Mesenchymal stem cell (in vitro differentiated cells and primary cell): ENCODE measurements around the gene DUS4L.
A peak's percentile ranks its signal among the peaks of the same experiment; 100 is the strongest.

ENCODE experiments used
- DNase-seq: peaks from one replicate; pipeline ENCODE4 v3.0.0-alpha.2; 2013
- H2AFZ ChIP-seq: one replicate; pipeline ENCODE4 v1.6.1; 2013; ENCODE audit warnings: low read depth, mild to moderate bottlenecking, control low read depth, inconsistent platforms, low read length, moderate library complexity
- H2AK5ac ChIP-seq: 2 replicates; pipeline ENCODE4 v1.6.1; 2013; ENCODE audit warnings: low read length, moderate library complexity, mild to moderate bottlenecking, inconsistent platforms; ENCODE audit not compliant: severe bottlenecking
- H2BK120ac ChIP-seq: one replicate; pipeline ENCODE4 v1.6.1; 2013; ENCODE audit warnings: low read depth, mild to moderate bottlenecking, inconsistent platforms, low read length, moderate library complexity
- H2BK12ac ChIP-seq, 2 experiments: one replicate each; pipeline ENCODE4 v1.6.1; 2013; ENCODE audit warnings: inconsistent platforms in 2 of 2, low read length in 2 of 2, mild to moderate bottlenecking in 2 of 2, moderate library complexity in 2 of 2, control low read depth in 1 of 2
- H2BK15ac ChIP-seq: one replicate; pipeline ENCODE4 v1.6.1; 2013; ENCODE audit warnings: mild to moderate bottlenecking, low read depth, inconsistent platforms; ENCODE audit not compliant: poor library complexity, severe bottlenecking
- H2BK5ac ChIP-seq: 2 replicates; pipeline ENCODE4 v1.6.1; 2013; ENCODE audit warnings: low read depth, mild to moderate bottlenecking, low read length, control low read depth, inconsistent platforms; ENCODE audit not compliant: poor library complexity, severe bottlenecking
- H3K14ac ChIP-seq, 2 experiments: one replicate each; pipeline ENCODE4 v1.6.1; 2013; ENCODE audit warnings: inconsistent platforms in 2 of 2, low read length in 2 of 2, control low read depth in 1 of 2, mild to moderate bottlenecking in 1 of 2, moderate library complexity in 1 of 2
- H3K18ac ChIP-seq, 2 experiments: one replicate each; pipeline ENCODE4 v1.6.1; 2013; ENCODE audit warnings: inconsistent platforms in 2 of 2, low read length in 2 of 2, control low read depth in 1 of 2, low read depth in 1 of 2, mild to moderate bottlenecking in 1 of 2
- H3K23ac ChIP-seq, 2 experiments: one replicate each; pipeline ENCODE4 v1.6.1; 2013; ENCODE audit warnings: inconsistent platforms in 2 of 2, low read length in 2 of 2, mild to moderate bottlenecking in 2 of 2, moderate library complexity in 2 of 2, control low read depth in 1 of 2
- H3K27ac ChIP-seq: 2 replicates; pipeline ENCODE4 v1.5.1; 2013; ENCODE audit warnings: mild to moderate bottlenecking, moderate library complexity, low read length, control low read depth, inconsistent platforms; ENCODE audit not compliant: poor library complexity, severe bottlenecking
- H3K27me3 ChIP-seq, 2 experiments: 2 replicates each; pipeline versions ENCODE4 v1.6.1 to v1.7.0; 2013; ENCODE audit warnings: low read length in 2 of 2, mild to moderate bottlenecking in 2 of 2, moderate library complexity in 2 of 2, control low read depth in 1 of 2, inconsistent platforms in 1 of 2; ENCODE audit not compliant: control insufficient read depth in 1 of 2, insufficient read depth in 1 of 2
- H3K36me3 ChIP-seq, 2 experiments: 2 replicates each; pipeline versions ENCODE4 v1.6.1 to v1.7.0; 2013; ENCODE audit warnings: low read length in 2 of 2, control low read depth in 1 of 2, inconsistent platforms in 1 of 2, low read depth in 1 of 2, mild to moderate bottlenecking in 1 of 2; ENCODE audit not compliant: insufficient read depth in 2 of 2, control insufficient read depth in 1 of 2
- H3K4ac ChIP-seq, 2 experiments: one replicate each; pipeline ENCODE4 v1.6.1; 2013; ENCODE audit warnings: inconsistent platforms in 2 of 2, low read length in 2 of 2, mild to moderate bottlenecking in 2 of 2, moderate library complexity in 2 of 2, control low read depth in 1 of 2, low read depth in 1 of 2
- H3K4me1 ChIP-seq: 2 replicates; pipeline ENCODE4 v1.6.1; 2013; ENCODE audit warnings: low read depth, low read length, control low read depth; ENCODE audit not compliant: control insufficient read depth, insufficient read depth
- H3K4me2 ChIP-seq: 2 replicates; pipeline ENCODE4 v1.6.1; 2013; ENCODE audit warnings: low read length, mild to moderate bottlenecking, inconsistent platforms; ENCODE audit not compliant: poor library complexity, severe bottlenecking
- H3K4me3 ChIP-seq, 2 experiments: 2 replicates each; pipeline versions ENCODE4 v1.5.1 to v1.7.0; 2013; ENCODE audit warnings: low read length in 2 of 2, mild to moderate bottlenecking in 2 of 2, control low read depth in 1 of 2, low read depth in 1 of 2; ENCODE audit not compliant: insufficient read depth in 1 of 2
- H3K79me1 ChIP-seq: replicated peaks from 2 replicates; pipeline ENCODE4 v1.6.1; 2013; ENCODE audit warnings: mild to moderate bottlenecking, control low read depth, low read length, inconsistent platforms; ENCODE audit not compliant: poor library complexity, severe bottlenecking
- H3K9ac ChIP-seq: 2 replicates; pipeline ENCODE4 v1.7.0; 2013; ENCODE audit warnings: mild to moderate bottlenecking, low read length, moderate library complexity
- H3K9me3 ChIP-seq: 2 replicates; pipeline ENCODE4 v1.7.0; 2013; ENCODE audit warnings: mild to moderate bottlenecking, low read length; ENCODE audit not compliant: control insufficient read depth
- H4K8ac ChIP-seq: one replicate; pipeline ENCODE4 v1.6.1; 2013; ENCODE audit warnings: inconsistent platforms, mild to moderate bottlenecking, low read length, moderate library complexity
- H4K91ac ChIP-seq: one replicate; pipeline ENCODE4 v1.6.1; 2013; ENCODE audit warnings: mild to moderate bottlenecking, low read length, inconsistent platforms
- WGBS: methylation state at CpG from one replicate; pipeline ENCODE4 v1.1.7; 2013; ENCODE audit warnings: mixed read lengths; 5-methylcytosine and 5-hydroxymethylcytosine counted together

The DUS4L gene

GRCh38 chr7:107580716-107581383, 17.1 kb downstream of the DUS4L start:
- Histone ChIP-seq H3K9me3 (no peaks in the 10 kb centered on the region), H4K8ac (no peak overlapping the region), H3K9ac (peak overlapping the region; percentile 96), H3K4ac (peak overlapping the region in 1 of 2 experiments; percentile 62), H3K36me3 (peaks cover 3 to 32% of the 10 kb centered on the region in 2 experiments), H2AFZ (peak overlapping the region; percentile 68), H3K4me1 (no peaks in the 10 kb centered on the region), H3K14ac (no peak overlapping the region), H3K27ac (peak overlapping the region; percentile 23), H3K18ac (peak overlapping the region; percentile 88 to 92), H3K4me2 (peak overlapping the region; percentile 73), H3K79me1 (peaks cover 15% of the 10 kb centered on the region), H3K27me3 (no peaks in the 10 kb centered on the region), H2BK120ac (no peak overlapping the region), H2AK5ac (no peak overlapping the region), H3K4me3 (peak overlapping the region; percentile 86 to 96), H2BK5ac (no peak overlapping the region), H3K23ac (no peak overlapping the region), H2BK12ac (no peak overlapping the region), H2BK15ac (no peak overlapping the region), H4K91ac (no peak overlapping the region)
- 50% methylated on average over 2 of the region's 10 CpGs for WGBS
- DNase-seq: no peak

- H3K9ac ChIP-seq: peak overlapping the region; percentile 96
- H2AFZ ChIP-seq: no peak overlapping the region
- H3K4me2 ChIP-seq: no peak overlapping the region
- H2BK5ac ChIP-seq: no peak overlapping the region
- H3K36me3 ChIP-seq: peaks cover 3 to 30% of the 10 kb centered on the region in 2 experiments
- H3K9me3 ChIP-seq: no peaks in the 10 kb centered on the region
- H3K27me3 ChIP-seq: no peaks in the 10 kb centered on the region
- H3K4ac ChIP-seq: no peak overlapping the region
- peak; percentile 7 for DNase-seq
- H3K4me1 ChIP-seq: no peaks in the 10 kb centered on the region
- H4K91ac ChIP-seq: no peak overlapping the region
- H3K23ac ChIP-seq: no peak overlapping the region
- 89% methylated on average over 4 of the region's 5 CpGs for WGBS
- peaks cover 19% of the 10 kb centered on the region for H3K79me1 ChIP-seq
- H2BK12ac ChIP-seq: no peak overlapping the region
- H3K4me3 ChIP-seq: peak overlapping the region in 1 of 2 experiments; percentile 96
- H2AK5ac ChIP-seq: no peak overlapping the region
- no peak overlapping the region for H3K27ac ChIP-seq
- H3K14ac ChIP-seq: no peak overlapping the region
- H2BK120ac ChIP-seq: no peak overlapping the region
- no peak overlapping the region for H2BK15ac ChIP-seq
- H3K18ac ChIP-seq: no peak overlapping the region
- H4K8ac ChIP-seq: no peak overlapping the region
Observed at GRCh38 chr7:107581387-107582013, 17.7 kb downstream of the DUS4L start.

- H2BK5ac ChIP-seq: no peak overlapping the region
- peak overlapping the region; percentile 31 for H3K9ac ChIP-seq
- no peak overlapping the region for H2BK12ac ChIP-seq
- no peaks in the 10 kb centered on the region for H3K9me3 ChIP-seq
- H3K27me3 ChIP-seq: no peaks in the 10 kb centered on the region
- DNase-seq: peak; percentile 49
- H3K79me1 ChIP-seq: peaks cover 22% of the 10 kb centered on the region
- no peak overlapping the region for H4K91ac ChIP-seq
- H2BK15ac ChIP-seq: no peak overlapping the region
- 86% methylated on average over 1 of the region's 2 CpGs for WGBS
- no peak overlapping the region for H3K4ac ChIP-seq
- H2AFZ ChIP-seq: no peak overlapping the region
- H3K36me3 ChIP-seq: peaks cover 7 to 35% of the 10 kb centered on the region in 2 experiments
- H3K4me1 ChIP-seq: no peaks in the 10 kb centered on the region
- H3K23ac ChIP-seq: no peak overlapping the region
- H3K4me2 ChIP-seq: no peak overlapping the region
- no peak overlapping the region for H2AK5ac ChIP-seq
- no peak overlapping the region for H4K8ac ChIP-seq
- no peak overlapping the region for H3K14ac ChIP-seq
- no peak overlapping the region for H3K27ac ChIP-seq
- H3K18ac ChIP-seq: no peak overlapping the region
- peak overlapping the region in 1 of 2 experiments; percentile 96 for H3K4me3 ChIP-seq
- H2BK120ac ChIP-seq: no peak overlapping the region
Observed at GRCh38 chr7:107582875-107583274, 19.1 kb downstream of the DUS4L start.

GRCh38 chr7:107584716-107585115, 20.9 kb downstream of the DUS4L start:
- no peak overlapping the region for H2AFZ ChIP-seq
- 100% methylated on average over 1 of the region's 2 CpGs for WGBS
- peaks cover 23% of the 10 kb centered on the region for H3K79me1 ChIP-seq
- no peak overlapping the region for H4K8ac ChIP-seq
- no peak overlapping the region for H3K4me3 ChIP-seq
- H3K36me3 ChIP-seq: peaks cover 10 to 50% of the 10 kb centered on the region in 2 experiments
- no peak overlapping the region for H3K9ac ChIP-seq
- H2AK5ac ChIP-seq: no peak overlapping the region
- no peak overlapping the region for H3K23ac ChIP-seq
- DNase-seq: no peak
- no peak overlapping the region for H3K27ac ChIP-seq
- H3K27me3 ChIP-seq: no peaks in the 10 kb centered on the region
- no peak overlapping the region for H3K4ac ChIP-seq
- no peak overlapping the region for H2BK120ac ChIP-seq
- H2BK5ac ChIP-seq: no peak overlapping the region
- H4K91ac ChIP-seq: no peak overlapping the region
- no peak overlapping the region for H3K4me2 ChIP-seq
- no peaks in the 10 kb centered on the region for H3K4me1 ChIP-seq
- H3K9me3 ChIP-seq: no peaks in the 10 kb centered on the region
- no peak overlapping the region for H3K18ac ChIP-seq
- no peak overlapping the region for H2BK15ac ChIP-seq
- no peak overlapping the region for H2BK12ac ChIP-seq
- H3K14ac ChIP-seq: no peak overlapping the region
